T1000 (cell line): ENCODE measurements around the gene ADGRE3.

ENCODE experiments used
- DNase-seq: peaks from one replicate; lab custom pipeline; 2025; ENCODE audit warnings: mixed read lengths; lab: John Stamatoyannopoulos, UW

Gene ADGRE3

GRCh38 chr19:14674764-14675163 lies at the start of gene ADGRE3:
Gene ADGRE3, minus strand, starts transcription at chr19:14674844. Its CDS starts 74 bp downstream, at chr19:14674770.
- DNase-seq, result no peak

GRCh38 chr19:14722127-14722526 lies 47.5 kb upstream of the ADGRE3 start:
- no peak for DNase-seq

- DNase-seq, result no peak
Measured at GRCh38 chr19:14719162-14719561, 44.5 kb upstream of the ADGRE3 start.

- no peak for DNase-seq
Measured at GRCh38 chr19:14718522-14719116, 44.0 kb upstream of the ADGRE3 start.

GRCh38 chr19:14715841-14716240 lies 41.2 kb upstream of the ADGRE3 start:
- DNase-seq, result no peak

- DNase-seq, result no peak
Measured at GRCh38 chr19:14704450-14704849, 29.8 kb upstream of the ADGRE3 start.

GRCh38 chr19:14703833-14704232 lies 29.2 kb upstream of the ADGRE3 start:
- DNase-seq, result no peak

GRCh38 chr19:14700711-14701375 lies 26.2 kb upstream of the ADGRE3 start:
- no peak for DNase-seq

GRCh38 chr19:14699641-14700040 lies 25.0 kb upstream of the ADGRE3 start:
- no peak for DNase-seq

GRCh38 chr19:14695471-14695870 lies 20.8 kb upstream of the ADGRE3 start:
- DNase-seq, result no peak

- no peak for DNase-seq
Measured at GRCh38 chr19:14694641-14695266, 20.1 kb upstream of the ADGRE3 start.

- peak; percentile 92 for DNase-seq
Measured at GRCh38 chr19:14689598-14690503, 15.2 kb upstream of the ADGRE3 start, which contains the start of gene ZNF333. Gene ZNF333, plus strand, starts transcription at chr19:14690048. Its CDS starts 3,444 bp downstream, at chr19:14693492.

GRCh38 chr19:14686411-14686810 lies 11.8 kb upstream of the ADGRE3 start:
- no peak for DNase-seq

GRCh38 chr19:14683439-14683838 lies 8.8 kb upstream of the ADGRE3 start:
- no peak for DNase-seq

- DNase-seq, result no peak
Measured at GRCh38 chr19:14682084-14682483, 7.4 kb upstream of the ADGRE3 start.

- DNase-seq, result no peak
Measured at GRCh38 chr19:14678199-14678598, 3.6 kb upstream of the ADGRE3 start.

GRCh38 chr19:14677464-14677863 lies 2.8 kb upstream of the ADGRE3 start:
- DNase-seq, result no peak

GRCh38 chr19:14676762-14677161 lies 2.1 kb upstream of the ADGRE3 start:
- no peak for DNase-seq

GRCh38 chr19:14673088-14673487 lies 1.6 kb downstream of the ADGRE3 start:
- DNase-seq, result no peak

- no peak for DNase-seq
Measured at GRCh38 chr19:14672188-14672872, 2.3 kb downstream of the ADGRE3 start.

GRCh38 chr19:14670408-14670807 lies 4.2 kb downstream of the ADGRE3 start:
- DNase-seq, result no peak

- DNase-seq, result no peak
Measured at GRCh38 chr19:14669940-14670339, 4.7 kb downstream of the ADGRE3 start.
